Chondrocyte (in vitro differentiated cells): ENCODE results near the gene RAB3D. TPM values are rescaled to one million over a fixed set of nuclear protein-coding genes. Genes with fewer than 3 reads are reported as not detected.

Experiments
- DNase-seq: peaks from one replicate; pipeline ENCODE4 v3.0.0; 2021; ENCODE audit warnings: mixed read lengths, low spot score
- H3K27ac Mint-ChIP-seq: one replicate; pipeline ENCODE4 v1.8.0; 2021; ENCODE audit warnings: mild to moderate bottlenecking, moderate library complexity, mixed read lengths; ENCODE audit not compliant: unreplicated experiment
- H3K27me3 Mint-ChIP-seq: 2 replicates; pipeline ENCODE4 v1.8.0; 2021; ENCODE audit warnings: low read depth, mixed read lengths
- H3K36me3 Mint-ChIP-seq: 2 replicates; pipeline ENCODE4 v1.8.0; 2021; ENCODE audit warnings: low read depth, mixed read lengths
- H3K4me1 Mint-ChIP-seq: 2 replicates; pipeline ENCODE4 v1.8.0; 2021; ENCODE audit warnings: low read depth, mild to moderate bottlenecking, mixed read lengths
- H3K4me3 Mint-ChIP-seq: one replicate; pipeline ENCODE4 v1.8.0; 2021; ENCODE audit warnings: mild to moderate bottlenecking, moderate library complexity, mixed read lengths; ENCODE audit not compliant: unreplicated experiment
- H3K9me3 Mint-ChIP-seq: 2 replicates; pipeline ENCODE4 v1.8.0; 2021; ENCODE audit warnings: low read depth, mixed read lengths
- CTCF ChIP-seq: fragments of 200-600 bp; sonication (generic); IDR thresholded peaks from 2 replicates; pipeline ENCODE4 v1.5.0; 2021; ENCODE audit warnings: antibody characterized with exemption, mild to moderate bottlenecking, moderate library complexity
- total RNA-seq: library from RNA; stranded (reverse); gene quantifications from 3 replicates; pipeline ENCODE4 v1.2.1, GENCODE V29; 2021

Gene RAB3D
- total RNA-seq, 1 donor from 2014 or later, result 8.1 TPM

GRCh38 chr19:11306337-11306736 is 33.1 kb downstream of the RAB3D start:
- no peak for TF ChIP-seq CTCF
- Mint-ChIP-seq H3K4me3 (no peak overlapping the region), H3K27me3 (peaks cover 7% of the 10 kb centered on the region), H3K36me3 (no peaks in the 10 kb centered on the region), H3K9me3 (no peaks in the 10 kb centered on the region), H3K27ac (no peak overlapping the region), H3K4me1 (no peaks in the 10 kb centered on the region)
- DNase-seq, result no peak

GRCh38 chr19:11304936-11305335 is 34.5 kb downstream of the RAB3D start:
- no peak overlapping the region for H3K4me3 Mint-ChIP-seq
- H3K27ac Mint-ChIP-seq, result no peak overlapping the region
- no peaks in the 10 kb centered on the region for H3K4me1 Mint-ChIP-seq
- no peak for TF ChIP-seq CTCF
- H3K27me3 Mint-ChIP-seq, result peaks cover 12% of the 10 kb centered on the region
- DNase-seq, result no peak
- H3K9me3 Mint-ChIP-seq, result no peaks in the 10 kb centered on the region
- no peaks in the 10 kb centered on the region for H3K36me3 Mint-ChIP-seq

GRCh38 chr19:11300811-11301120 is 38.7 kb downstream of the RAB3D start:
- Mint-ChIP-seq H3K27ac (no peak overlapping the region), H3K4me3 (no peak overlapping the region), H3K9me3 (no peaks in the 10 kb centered on the region), H3K36me3 (no peaks in the 10 kb centered on the region), H3K4me1 (peaks cover 2% of the 10 kb centered on the region), H3K27me3 (peaks cover 10% of the 10 kb centered on the region)
- no peak for TF ChIP-seq CTCF
- no peak for DNase-seq

GRCh38 chr19:11299946-11300810 is 39.3 kb downstream of the RAB3D start:
- no peaks in the 10 kb centered on the region for H3K36me3 Mint-ChIP-seq
- DNase-seq, result no peak
- H3K4me3 Mint-ChIP-seq, result no peak overlapping the region

GRCh38 chr19:11296264-11296663 is 43.2 kb downstream of the RAB3D start:
- peaks cover 12% of the 10 kb centered on the region for H3K4me1 Mint-ChIP-seq
- no peaks in the 10 kb centered on the region for H3K9me3 Mint-ChIP-seq
- H3K4me3 Mint-ChIP-seq, result no peak overlapping the region
- H3K27ac Mint-ChIP-seq, result no peak overlapping the region
- peaks cover 5% of the 10 kb centered on the region for H3K27me3 Mint-ChIP-seq
- no peaks in the 10 kb centered on the region for H3K36me3 Mint-ChIP-seq
- DNase-seq, result no peak
- TF ChIP-seq CTCF, result no peak

More at GRCh38 chr19:11299946-11300810, 39.3 kb downstream of the RAB3D start:
- Mint-ChIP-seq H3K4me1 (peaks cover 2% of the 10 kb centered on the region), H3K9me3 (no peaks in the 10 kb centered on the region), H3K27me3 (peaks cover 8% of the 10 kb centered on the region), H3K27ac (no peak overlapping the region)
- TF ChIP-seq CTCF, result no peak
